GM19328 (cell line): ENCODE data around the gene RYK.

Experiments
- ATAC-seq: cut with Tn5 transposase; IDR thresholded peaks from one replicate; pipeline ENCODE4 v1.9.1; 2021; ENCODE audit warnings: mild to moderate bottlenecking, moderate library complexity; ENCODE audit not compliant: unreplicated experiment

The RYK gene

GRCh38 chr3:134155446-134155845, 95.2 kb downstream of the RYK start:
- ATAC-seq, result no peak

GRCh38 chr3:134153761-134154160, 96.9 kb downstream of the RYK start:
- no peak for ATAC-seq

- no peak for ATAC-seq
Observed at GRCh38 chr3:134150476-134150875, 100.2 kb downstream of the RYK start.

DNA sequence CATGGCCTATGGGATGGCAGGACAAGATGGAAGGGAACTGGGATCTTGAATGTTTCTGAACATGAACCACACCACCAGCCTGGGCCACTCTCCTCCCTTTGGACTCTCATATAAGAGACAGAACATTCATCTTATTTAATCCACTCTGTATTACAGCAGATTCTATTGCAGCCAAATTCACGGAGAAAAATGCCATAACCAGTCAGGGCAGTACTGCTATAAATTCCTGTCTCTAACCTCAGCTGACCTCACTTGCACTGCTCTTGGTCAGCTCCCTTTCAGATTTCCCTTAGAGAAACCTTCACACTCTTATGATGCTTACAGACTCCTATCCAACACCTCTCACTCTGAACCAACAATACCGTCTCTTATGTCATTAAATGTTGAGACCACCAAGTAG, 101.4 kb downstream of the RYK start:
- no peak for ATAC-seq

- no peak for ATAC-seq
Observed at GRCh38 chr3:134148534-134148933, 102.1 kb downstream of the RYK start.

DNA sequence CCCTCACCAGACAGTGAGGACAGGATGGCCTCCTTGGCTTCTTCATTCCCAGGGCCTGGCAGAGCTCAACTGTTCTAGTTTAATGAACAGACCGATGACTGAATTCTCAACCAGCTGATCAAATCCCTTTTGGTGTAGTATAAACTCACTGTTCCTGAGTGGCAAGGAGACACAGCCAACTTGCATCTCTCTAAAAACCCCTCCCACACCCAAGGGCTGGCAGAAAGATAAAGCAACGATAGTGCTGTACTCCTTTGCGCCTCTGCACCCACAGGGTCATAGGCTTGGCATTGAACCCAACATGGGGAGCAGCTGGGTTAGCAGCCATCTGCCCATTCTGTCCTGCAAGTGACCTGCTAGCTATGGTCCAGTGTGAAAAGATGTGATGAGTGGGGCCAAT, 103.2 kb downstream of the RYK start:
- no peak for ATAC-seq

DNA sequence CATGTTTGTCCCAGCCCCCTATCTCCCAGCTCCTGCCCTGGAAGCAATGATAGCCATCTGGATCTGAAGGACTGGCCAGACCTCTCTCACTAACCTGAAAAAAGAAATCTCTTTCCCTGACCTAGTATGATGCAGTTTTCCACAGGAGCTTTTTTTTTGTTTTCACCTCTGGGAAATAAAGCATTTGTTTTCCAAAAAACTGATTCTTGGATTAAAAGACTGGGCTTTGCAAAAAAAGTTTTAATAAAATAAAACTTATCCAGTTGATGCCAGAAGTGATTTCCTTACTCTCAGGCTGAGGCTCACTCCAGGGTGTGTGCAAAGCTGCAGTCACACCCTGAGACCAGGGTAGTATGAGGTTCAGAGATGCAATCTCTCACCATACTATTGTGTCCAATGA, 104.0 kb downstream of the RYK start:
- no peak for ATAC-seq

GRCh38 chr3:134145183-134145582, 105.5 kb downstream of the RYK start:
- ATAC-seq, result no peak

- ATAC-seq, result no peak
Observed at GRCh38 chr3:134144694-134145093, 106.0 kb downstream of the RYK start.

DNA sequence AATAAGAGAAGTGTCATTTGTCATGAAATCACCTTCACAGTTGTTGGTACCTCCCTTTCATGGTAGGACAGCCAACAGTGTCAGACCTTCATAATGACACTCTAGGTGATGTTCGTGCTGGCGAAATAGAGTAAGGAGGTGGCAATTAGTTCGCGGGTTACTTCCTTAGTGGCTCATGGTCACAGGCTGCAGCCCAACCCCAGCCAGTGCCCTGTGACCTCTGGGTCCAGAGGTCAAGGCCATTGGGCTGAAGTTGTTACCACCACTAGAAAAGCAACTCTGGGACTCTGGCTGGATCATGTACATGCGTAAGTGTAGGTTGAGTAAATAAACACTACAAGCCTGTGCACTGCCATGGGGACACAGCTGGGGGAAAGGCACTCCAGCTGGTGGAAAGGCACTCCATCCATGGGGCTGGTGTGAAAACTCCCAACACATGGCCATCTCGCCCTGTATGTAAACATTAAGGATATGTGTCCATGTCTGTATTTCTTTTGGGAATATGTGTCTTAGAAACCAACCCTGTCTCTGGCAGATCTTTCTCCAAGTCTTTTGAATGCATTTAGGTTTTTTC, 106.7 kb downstream of the RYK start:
- ATAC-seq, result no peak

GRCh38 chr3:134136604-134137003, 114.1 kb downstream of the RYK start:
- no peak for ATAC-seq

DNA sequence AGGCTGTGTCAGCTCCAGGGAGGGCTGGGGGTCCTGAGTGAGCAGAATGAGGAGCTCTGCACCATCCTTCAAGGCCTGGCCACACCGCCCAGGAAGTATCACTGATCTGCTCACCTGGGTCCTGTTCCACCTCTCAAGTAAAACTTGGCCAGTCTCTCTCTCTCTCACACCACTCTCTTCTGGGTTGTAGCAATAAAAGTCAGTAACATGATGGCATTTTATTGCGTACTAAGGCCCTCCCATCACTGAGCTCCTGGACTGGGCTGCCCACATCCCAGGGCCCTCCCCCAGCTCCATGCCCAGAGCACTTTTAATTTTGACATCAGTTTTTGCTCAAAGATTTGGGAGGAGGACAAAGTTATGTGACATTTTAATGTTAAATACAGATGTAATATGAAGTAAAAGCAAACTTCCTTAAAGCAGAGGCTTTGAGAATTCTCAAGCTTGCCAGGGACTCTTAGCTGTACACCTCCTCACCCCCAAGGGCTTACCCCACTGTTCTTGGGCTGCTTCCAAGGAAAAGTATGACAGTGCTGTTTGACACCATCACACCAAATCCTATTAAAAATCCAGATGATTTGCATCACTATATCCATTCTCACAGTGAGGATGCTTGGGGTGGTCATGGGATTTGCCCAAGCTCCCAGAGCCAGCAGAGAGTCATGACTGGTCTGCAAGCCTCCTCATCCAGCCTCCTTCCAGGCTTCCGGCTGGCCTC, 115.8 kb downstream of the RYK start:
- ATAC-seq, result no peak

- ATAC-seq, result no peak
Observed at GRCh38 chr3:134134240-134134639, 116.4 kb downstream of the RYK start.

DNA sequence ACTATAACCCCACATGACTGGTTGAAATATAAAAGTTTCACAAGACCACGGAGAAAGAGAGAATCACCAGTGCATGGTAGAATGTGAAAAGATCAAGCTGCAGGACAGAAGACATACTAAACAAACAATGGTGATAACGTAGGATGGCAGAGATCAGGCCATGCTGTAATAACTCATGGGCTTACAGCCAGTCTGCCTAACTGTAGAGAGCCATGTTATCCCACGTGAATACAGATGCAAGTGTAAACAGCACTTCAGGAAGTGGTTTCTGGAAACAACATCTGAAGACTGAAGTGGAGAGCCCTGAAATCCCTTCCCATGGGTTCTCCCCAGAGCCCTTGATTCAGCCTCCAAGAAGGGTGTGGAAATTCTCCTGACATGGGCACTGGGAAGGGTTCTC, 117.7 kb downstream of the RYK start:
- ATAC-seq, result no peak

- no peak for ATAC-seq
Observed at GRCh38 chr3:134126153-134126552, 124.5 kb downstream of the RYK start.

GRCh38 chr3:134114726-134115125, 135.9 kb downstream of the RYK start:
- no peak for ATAC-seq

GRCh38 chr3:134111616-134112015, 139.0 kb downstream of the RYK start:
- ATAC-seq, result no peak

- ATAC-seq, result no peak
Observed at GRCh38 chr3:134110963-134111362, 139.7 kb downstream of the RYK start.
